Thoracic aorta (tissue), 2 donors: Measurements from ENCODE around the gene RAB33B. TPM values are rescaled to one million over a fixed set of nuclear protein-coding genes. Genes with fewer than 3 reads are reported as not detected.

Experiments used
- ATAC-seq: fragments of 150-250 bp; one replicate; pipeline ENCODE4 v1.8.0; 2017; ENCODE audit warnings: low read depth; ENCODE audit not compliant: insufficient number of reproducible peaks, low FRiP score
- DNase-seq: peaks from one replicate; pipeline ENCODE4 v3.0.0-alpha.2; 2020; ENCODE audit warnings: low spot score
- H3K27ac ChIP-seq, 2 donors: fragments of 200-600 bp; sonication (generic); 1 replicate in 1 of 2; 2 replicates in 1 of 2; pipeline ENCODE4 v1.5.1; 2016; ENCODE audit warnings: mild to moderate bottlenecking in 2 of 2, moderate library complexity in 2 of 2
- H3K27me3 ChIP-seq: fragments of 200-600 bp; sonication (generic); replicated peaks from 2 replicates; pipeline ENCODE4 v1.6.0; 2016; ENCODE audit warnings: mild to moderate bottlenecking; ENCODE audit not compliant: insufficient read depth
- H3K36me3 ChIP-seq: fragments of 200-600 bp; sonication (generic); one replicate; pipeline ENCODE4 v1.5.1; 2016
- H3K4me1 ChIP-seq, 2 donors: fragments of 200-600 bp; sonication (generic); 1 replicate in 1 of 2; 2 replicates in 1 of 2; pipeline versions ENCODE4 v1.5.1 to v1.6.0; 2016; ENCODE audit warnings: low read depth in 2 of 2, mild to moderate bottlenecking in 1 of 2; ENCODE audit not compliant: control insufficient read depth in 1 of 2
- H3K4me3 ChIP-seq: fragments of 200-600 bp; sonication (generic); 2 replicates; pipeline ENCODE4 v1.5.1; 2016; ENCODE audit warnings: mild to moderate bottlenecking
- H3K9me3 ChIP-seq: fragments of 200-600 bp; sonication (generic); 2 replicates; pipeline ENCODE4 v1.5.1; 2016
- CTCF ChIP-seq: fragments of 200-600 bp; sonication (generic); IDR thresholded peaks from one replicate; pipeline ENCODE4 v1.5.1; 2019; ENCODE audit warnings: antibody characterized with exemption
- total RNA-seq, 2 donors: library from RNA; depleted of rRNA; stranded (reverse); fragments of >200 nt; gene quantifications; one replicate each; pipeline versions ENCODE4 v1.1.0 to v1.2.3, GENCODE V29; 2016

Gene RAB33B
- total RNA-seq, 2 donors from 2014 or later: 8.7 to 14.2 TPM

- Histone ChIP-seq H3K27me3 (no peaks in the 10 kb centered on the region), H3K4me1 (peaks cover 0 to 8% of the 10 kb centered on the region in 2 donors), H3K27ac (no peak overlapping the region), H3K36me3 (no peaks in the 10 kb centered on the region), H3K9me3 (no peaks in the 10 kb centered on the region), H3K4me3 (no peak overlapping the region)
- no peak for ATAC-seq
- TF ChIP-seq CTCF: no peak
- no peak for DNase-seq
Measured at GRCh38 chr4:139488442-139488841, 34.5 kb downstream of the RAB33B start.

- no peaks in the 10 kb centered on the region for H3K9me3 ChIP-seq
- no peak overlapping the region for H3K27ac ChIP-seq
- no peak for TF ChIP-seq CTCF
- no peaks in the 10 kb centered on the region for H3K36me3 ChIP-seq
- no peak for DNase-seq
- H3K4me1 ChIP-seq: peaks cover 0 to 8% of the 10 kb centered on the region in 2 donors
- ATAC-seq: no peak
- H3K4me3 ChIP-seq: no peak overlapping the region
- H3K27me3 ChIP-seq: no peaks in the 10 kb centered on the region
Measured at GRCh38 chr4:139489638-139490037, 35.7 kb downstream of the RAB33B start.

GRCh38 chr4:139492429-139492828, 38.5 kb downstream of the RAB33B start:
- H3K9me3 ChIP-seq: no peaks in the 10 kb centered on the region
- ATAC-seq (no peak), DNase-seq (no peak)
- H3K36me3 ChIP-seq: no peaks in the 10 kb centered on the region
- no peak overlapping the region for H3K4me3 ChIP-seq
- H3K4me1 ChIP-seq: peaks cover 0 to under 1% of the 10 kb centered on the region in 2 donors
- TF ChIP-seq CTCF: no peak
- no peaks in the 10 kb centered on the region for H3K27me3 ChIP-seq
- H3K27ac ChIP-seq: no peak overlapping the region

- H3K4me3 ChIP-seq: no peak overlapping the region
- H3K36me3 ChIP-seq: no peaks in the 10 kb centered on the region
- ATAC-seq: no peak
- no peaks in the 10 kb centered on the region for H3K4me1 ChIP-seq
- H3K9me3 ChIP-seq: no peaks in the 10 kb centered on the region
- H3K27ac ChIP-seq: no peak overlapping the region
- no peaks in the 10 kb centered on the region for H3K27me3 ChIP-seq
- TF ChIP-seq CTCF: no peak
- no peak for DNase-seq
Measured at GRCh38 chr4:139493176-139493575, 39.3 kb downstream of the RAB33B start.

GRCh38 chr4:139499186-139499585, 45.3 kb downstream of the RAB33B start:
- Histone ChIP-seq H3K4me1 (no peaks in the 10 kb centered on the region), H3K27ac (no peak overlapping the region), H3K4me3 (no peak overlapping the region), H3K9me3 (no peaks in the 10 kb centered on the region), H3K36me3 (no peaks in the 10 kb centered on the region), H3K27me3 (no peaks in the 10 kb centered on the region)
- no peak for DNase-seq
- no peak for ATAC-seq
- TF ChIP-seq CTCF: no peak
